PC-3 (cell line): ENCODE measurements around the gene MVK. TPM values are rescaled to one million over a fixed set of nuclear protein-coding genes. Genes with fewer than 3 reads are reported as not detected.

Experiments used
- ATAC-seq: fragments of 200-7000 bp; cut with Tn5 transposase; 2 replicates; pipeline ENCODE4 v1.9.1; 2020; ENCODE audit warnings: mild to moderate bottlenecking, moderate library complexity
- BruUV-seq: library from RNA; stranded (reverse); fragments of 400-500 nt; replicated peaks from 2 replicates; lab custom pipeline; 2021; lab: Mats Ljungman, UMichigan
- CTCF ChIA-PET: fragments of 300-600 bp; sonication (Branson Sonifier 250); formaldehyde crosslinking; loops from one replicate; lab custom pipeline; 2022; ENCODE audit warnings: antibody characterized with exemption; lab: Charles Lee
- POLR2A ChIA-PET: fragments of 300-600 bp; sonication (Branson Sonifier 250); formaldehyde crosslinking; loops from one replicate; lab custom pipeline; 2022; ENCODE audit warnings: antibody characterized with exemption; ENCODE audit not compliant: unreplicated experiment; lab: Charles Lee
- DNase-seq: peaks from one replicate; pipeline ENCODE4 v3.0.0-alpha.2; 2015
- H2AFZ ChIP-seq: fragments of 300-600 bp; sonication (generic); 2 replicates; pipeline ENCODE4 v1.6.0; 2016; ENCODE audit warnings: antibody characterized with exemption, low read length
- H3F3A ChIP-seq: fragments of 300-600 bp; sonication (generic); one replicate; pipeline ENCODE4 v1.6.0; 2017; ENCODE audit warnings: antibody characterized with exemption, low read length, control low read depth, mild to moderate bottlenecking; ENCODE audit not compliant: unreplicated experiment
- H3K27ac ChIP-seq: fragments of 300-600 bp; sonication (generic); 2 replicates; pipeline ENCODE4 v1.5.1; 2016; ENCODE audit warnings: mild to moderate bottlenecking, low read length
- H3K27me3 ChIP-seq: fragments of 300-600 bp; sonication (generic); 2 replicates; pipeline ENCODE4 v1.6.1; 2016; ENCODE audit warnings: low read length, mixed read lengths
- H3K36me3 ChIP-seq: fragments of 300-600 bp; sonication (generic); 2 replicates; pipeline ENCODE4 v1.6.1; 2016; ENCODE audit warnings: low read depth, mixed run types, low read length, mixed read lengths
- H3K4me1 ChIP-seq: fragments of 300-600 bp; sonication (generic); 2 replicates; pipeline ENCODE4 v1.5.1; 2016; ENCODE audit warnings: low read length; ENCODE audit not compliant: insufficient read depth
- H3K4me2 ChIP-seq: fragments of 300-600 bp; sonication (generic); 2 replicates; pipeline ENCODE4 v1.6.0; 2016; ENCODE audit warnings: low read length
- H3K4me3 ChIP-seq: fragments of 300-600 bp; sonication (generic); 2 replicates; pipeline ENCODE4 v1.5.1; 2016; ENCODE audit warnings: mild to moderate bottlenecking, low read length, mixed read lengths
- H3K79me2 ChIP-seq: fragments of 300-600 bp; sonication (generic); 2 replicates; pipeline ENCODE4 v1.6.1; 2017; ENCODE audit warnings: low read length, mixed read lengths
- H3K9ac ChIP-seq: fragments of 300-600 bp; sonication (generic); 2 replicates; pipeline ENCODE4 v1.6.0; 2016; ENCODE audit warnings: mild to moderate bottlenecking, low read length
- H3K9me2 ChIP-seq: fragments of 300-600 bp; sonication (generic); replicated peaks from 2 replicates; pipeline ENCODE4 v1.6.1; 2016; ENCODE audit warnings: mixed run types, low read length, mixed read lengths
- H3K9me3 ChIP-seq: fragments of 300-600 bp; sonication (generic); 2 replicates; pipeline ENCODE4 v1.6.1; 2016; ENCODE audit warnings: low read length, mixed read lengths
- H4K20me1 ChIP-seq: fragments of 300-600 bp; sonication (generic); 2 replicates; pipeline ENCODE4 v1.6.1; 2016; ENCODE audit warnings: low read length, mixed read lengths
- CTCF ChIP-seq: fragments of 300-600 bp; sonication (generic); conservative IDR thresholded peaks from 2 replicates; pipeline ENCODE4 v1.5.1; 2017; ENCODE audit warnings: antibody characterized with exemption, low read depth, mild to moderate bottlenecking, low read length
- EZH2 ChIP-seq: fragments of 300-600 bp; sonication (generic); IDR thresholded peaks from one replicate; pipeline ENCODE4 v1.6.1; 2017; ENCODE audit warnings: antibody characterized with exemption, mild to moderate bottlenecking, low read length; ENCODE audit not compliant: unreplicated experiment
- EZH2phosphoT487 ChIP-seq: fragments of 300-600 bp; sonication (generic); IDR thresholded peaks from 2 replicates; pipeline ENCODE4 v1.6.1; 2018; ENCODE audit warnings: mild to moderate bottlenecking, antibody characterized with exemption, low read length, borderline replicate concordance
- intact Hi-C: fragments of 100-400 bp; cut with micrococcal nuclease; formaldehyde crosslinking; loops from 2 replicates; pipeline ENCODE4 v1.9.0; 2023
- total RNA-seq: library from RNA; depleted of rRNA; stranded (reverse); fragments of >200 nt; gene quantifications from 2 replicates; pipeline ENCODE4 v1.2.3, GENCODE V29; 2014

Gene MVK
- total RNA-seq, 1 experiment from 2014 or later, result 47.8 TPM

GRCh38 chr12:109618082-109618481 lies 44.5 kb downstream of the MVK start:
- ATAC-seq (no peak), DNase-seq (no peak)
- Histone ChIP-seq H3K79me2 (no peaks in the 10 kb centered on the region), H3K36me3 (no peaks in the 10 kb centered on the region), H2AFZ (no peak overlapping the region), H3K9me3 (no peaks in the 10 kb centered on the region), H3F3A (no peaks in the 10 kb centered on the region), H3K4me3 (no peak overlapping the region), H3K27me3 (peaks cover 50% of the 10 kb centered on the region), H3K9me2 (no peaks in the 10 kb centered on the region), H3K27ac (no peak overlapping the region), H3K9ac (no peak overlapping the region), H3K4me1 (no peaks in the 10 kb centered on the region), H4K20me1 (no peaks in the 10 kb centered on the region), H3K4me2 (no peak overlapping the region)
- POLR2A ChIA-PET, result no interaction called here
- CTCF ChIA-PET, result no interaction called here
- BruUV-seq, result no TSS peak
- intact Hi-C loops, result no loop called here
- TF ChIP-seq CTCF (no peak), EZH2 (no peak), EZH2phosphoT487 (no peak)

- ATAC-seq, result no peak
- H3K4me2 ChIP-seq, result no peak overlapping the region
- no peak overlapping the region for H3K4me3 ChIP-seq
- H2AFZ ChIP-seq, result no peak overlapping the region
- no peaks in the 10 kb centered on the region for H3K4me1 ChIP-seq
- TF ChIP-seq EZH2 (no peak), CTCF (no peak), EZH2phosphoT487 (no peak)
- no peaks in the 10 kb centered on the region for H3K9me3 ChIP-seq
- no peak overlapping the region for H3K27ac ChIP-seq
- H3K9ac ChIP-seq, result no peak overlapping the region
- H3K9me2 ChIP-seq, result no peaks in the 10 kb centered on the region
- no peaks in the 10 kb centered on the region for H3K36me3 ChIP-seq
- ChIA-PET POLR2A (no interaction called here), CTCF (no interaction called here)
- H3K27me3 ChIP-seq, result peaks cover 50% of the 10 kb centered on the region
- no peak for DNase-seq
- H3K79me2 ChIP-seq, result no peaks in the 10 kb centered on the region
- BruUV-seq, result no TSS peak
- intact Hi-C loops, result no loop called here
- no peaks in the 10 kb centered on the region for H3F3A ChIP-seq
- H4K20me1 ChIP-seq, result no peaks in the 10 kb centered on the region
Observed at GRCh38 chr12:109619002-109619604, 45.5 kb downstream of the MVK start.

- Histone ChIP-seq H3K79me2 (no peaks in the 10 kb centered on the region), H3K4me1 (no peaks in the 10 kb centered on the region), H3K36me3 (no peaks in the 10 kb centered on the region), H3K9me2 (no peaks in the 10 kb centered on the region), H3F3A (no peaks in the 10 kb centered on the region), H3K27ac (no peak overlapping the region), H2AFZ (no peak overlapping the region), H3K4me2 (no peak overlapping the region), H3K9me3 (no peaks in the 10 kb centered on the region), H4K20me1 (no peaks in the 10 kb centered on the region), H3K4me3 (no peak overlapping the region), H3K27me3 (peaks cover 39% of the 10 kb centered on the region), H3K9ac (no peak overlapping the region)
- ChIA-PET CTCF (no interaction called here), POLR2A (no interaction called here)
- TF ChIP-seq EZH2 (no peak), EZH2phosphoT487 (no peak), CTCF (no peak)
- no TSS peak for BruUV-seq
- no peak for DNase-seq
- intact Hi-C loops, result no loop called here
- ATAC-seq, result no peak
Observed at GRCh38 chr12:109621211-109621694, 47.7 kb downstream of the MVK start.
